OCI-LY7 (cell line): Measurements from ENCODE around the gene ANKRD37.

Source experiments
- CTCF ChIP-seq: fragments of 200-600 bp; sonication (generic); conservative IDR thresholded peaks from 2 replicates; pipeline ENCODE4 v1.5.1; 2014; ENCODE audit warnings: mild to moderate bottlenecking, antibody characterized with exemption, low read length, moderate library complexity, mixed read lengths
- EZH2phosphoT487 ChIP-seq: fragments of 200-600 bp; sonication (generic); IDR thresholded peaks from 2 replicates; pipeline ENCODE4 v1.6.1; 2018; ENCODE audit warnings: low read depth, borderline replicate concordance, mild to moderate bottlenecking, mixed run types, antibody characterized with exemption, low read length, moderate library complexity, mixed read lengths

- TF ChIP-seq CTCF: no peak
- no peak for TF ChIP-seq EZH2phosphoT487
These were observed 31.8 kb upstream of the ANKRD37 start for GRCh38 chr4:185364886-185365285.
